NOMO-1 treated with dmso at 0.1 percent for 144 hours (cell line): ENCODE measurements around the gene PDHA2.
"Not testable (repeated sequence)": the region's sequence is repeated elsewhere in the genome, so short reads cannot be mapped to it uniquely, and the experiment has no call there.

Source experiments
- DNase-seq: peaks from one replicate; lab custom pipeline; 2025; ENCODE audit not compliant: unreplicated experiment; lab: John Stamatoyannopoulos, UW

PDHA2 gene

GRCh38 chr4:95839891-95840290 is at the start of gene PDHA2:
TSS of gene PDHA2 (plus strand) at chr4:95840093. CDS start at chr4:95840151, 58 bp downstream.
- DNase-seq, result no peak

- no peak for DNase-seq
These were observed 41.9 kb upstream of the PDHA2 start for GRCh38 chr4:95798003-95798402.

- no peak for DNase-seq
These were observed 41.2 kb upstream of the PDHA2 start for GRCh38 chr4:95798727-95799126.

GRCh38 chr4:95821867-95822266 is 18.0 kb upstream of the PDHA2 start:
- no peak for DNase-seq

GRCh38 chr4:95825546-95825945 is 14.3 kb upstream of the PDHA2 start:
- no peak for DNase-seq

- DNase-seq, result no peak
These were observed 9.2 kb upstream of the PDHA2 start for GRCh38 chr4:95830651-95831050.

- no peak for DNase-seq
These were observed 8.7 kb upstream of the PDHA2 start for GRCh38 chr4:95831166-95831565.

GRCh38 chr4:95833711-95834194 is 6.1 kb upstream of the PDHA2 start:
- DNase-seq, result no peak

GRCh38 chr4:95835672-95836071 is 4.2 kb upstream of the PDHA2 start:
- DNase-seq, result no peak

- no peak for DNase-seq
These were observed 1.7 kb upstream of the PDHA2 start for GRCh38 chr4:95838192-95838591.

GRCh38 chr4:95847908-95848460 is 8.1 kb downstream of the PDHA2 start:
- no peak for DNase-seq

- DNase-seq, result no peak
These were observed 10.3 kb downstream of the PDHA2 start for GRCh38 chr4:95850161-95850560.

GRCh38 chr4:95857761-95858160 is 17.9 kb downstream of the PDHA2 start:
- no peak for DNase-seq

GRCh38 chr4:95867919-95868318 is 28.0 kb downstream of the PDHA2 start:
- DNase-seq, result no peak

GRCh38 chr4:95869414-95869813 is 29.5 kb downstream of the PDHA2 start:
- DNase-seq, result not testable (repeated sequence)

GRCh38 chr4:95869961-95870500 is 30.1 kb downstream of the PDHA2 start:
- DNase-seq, result no peak

- no peak for DNase-seq
These were observed 37.7 kb downstream of the PDHA2 start for GRCh38 chr4:95877636-95878035.

- DNase-seq, result no peak
These were observed 47.7 kb downstream of the PDHA2 start for GRCh38 chr4:95887551-95887950.

- DNase-seq, result no peak
These were observed 49.8 kb downstream of the PDHA2 start for GRCh38 chr4:95889662-95890061.
